Endothelial cell of umbilical vein (primary cell): ENCODE results near the gene SLC5A10.
"Not testable (repeated sequence)": the region's sequence is repeated elsewhere in the genome, so short reads cannot be mapped to it uniquely, and the experiment has no call there.

ENCODE experiments used
- CTCF ChIP-seq, 2 donors: IDR thresholded peaks; 1 replicate in 1 of 2; 2 replicates in 1 of 2; pipeline ENCODE4 v1.5.1; 2011; ENCODE audit warnings: low read length in 2 of 2, mild to moderate bottlenecking in 2 of 2, moderate library complexity in 2 of 2, control low read depth in 1 of 2, inconsistent platforms in 1 of 2, low read depth in 1 of 2; ENCODE audit not compliant: insufficient read depth in 1 of 2; ENCODE audit errors: extremely low read depth in 1 of 2
- EZH2 ChIP-seq: IDR thresholded peaks from 2 replicates; pipeline ENCODE4 v1.6.1; 2012; ENCODE audit warnings: borderline replicate concordance, low read depth, mild to moderate bottlenecking, moderate library complexity, low read length, inconsistent platforms; ENCODE audit not compliant: severe bottlenecking
- GATA2 ChIP-seq: IDR thresholded peaks from 2 replicates; pipeline ENCODE4 v1.7.0; 2011; ENCODE audit warnings: low read depth, mild to moderate bottlenecking, moderate library complexity, mixed read lengths, low read length; ENCODE audit not compliant: insufficient read length, insufficient read depth
- JUN ChIP-seq: IDR thresholded peaks from 2 replicates; pipeline ENCODE4 v1.6.1; 2011; ENCODE audit warnings: borderline replicate concordance, low read depth; ENCODE audit not compliant: insufficient read length, insufficient read depth
- MYC ChIP-seq: IDR thresholded peaks from one replicate; pipeline ENCODE4 v1.6.1; 2011; ENCODE audit warnings: mild to moderate bottlenecking, low read depth, low read length
- POLR2A ChIP-seq: IDR thresholded peaks from 2 replicates; pipeline ENCODE4 v1.6.1; 2012; ENCODE audit warnings: low read depth, mild to moderate bottlenecking, control low read depth, low read length
- POLR2AphosphoS5 ChIP-seq: IDR thresholded peaks from 2 replicates; pipeline ENCODE4 v1.6.1; 2012; ENCODE audit warnings: low read depth, mild to moderate bottlenecking, control low read depth, low read length, moderate library complexity; ENCODE audit not compliant: insufficient read depth
- TF ChIP-seq, protein P1 (sequence below): IDR thresholded peaks from 2 replicates; pipeline ENCODE4 v1.6.1; 2011; ENCODE audit not compliant: insufficient read depth, insufficient read length

GRCh38 chr17:19062009-19062717 lies 110.2 kb downstream of the SLC5A10 start:
- not testable (repeated sequence) for TF ChIP-seq CTCF (IDR thresholded peaks at IDR 0.05; ENCODE audit: extremely low read depth in 1 of 2, insufficient read depth in 1 of 2, low read depth in 1 of 2, low read length in 2 of 2); POLR2AphosphoS5; POLR2A; MYC; EZH2; JUN; GATA2
- TF ChIP-seq, protein P1, sequence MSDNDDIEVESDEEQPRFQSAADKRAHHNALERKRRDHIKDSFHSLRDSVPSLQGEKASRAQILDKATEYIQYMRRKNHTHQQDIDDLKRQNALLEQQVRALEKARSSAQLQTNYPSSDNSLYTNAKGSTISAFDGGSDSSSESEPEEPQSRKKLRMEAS = not testable (repeated sequence)
